ENCODE results near the gene ABCG5.

The ABCG5 gene

DNA sequence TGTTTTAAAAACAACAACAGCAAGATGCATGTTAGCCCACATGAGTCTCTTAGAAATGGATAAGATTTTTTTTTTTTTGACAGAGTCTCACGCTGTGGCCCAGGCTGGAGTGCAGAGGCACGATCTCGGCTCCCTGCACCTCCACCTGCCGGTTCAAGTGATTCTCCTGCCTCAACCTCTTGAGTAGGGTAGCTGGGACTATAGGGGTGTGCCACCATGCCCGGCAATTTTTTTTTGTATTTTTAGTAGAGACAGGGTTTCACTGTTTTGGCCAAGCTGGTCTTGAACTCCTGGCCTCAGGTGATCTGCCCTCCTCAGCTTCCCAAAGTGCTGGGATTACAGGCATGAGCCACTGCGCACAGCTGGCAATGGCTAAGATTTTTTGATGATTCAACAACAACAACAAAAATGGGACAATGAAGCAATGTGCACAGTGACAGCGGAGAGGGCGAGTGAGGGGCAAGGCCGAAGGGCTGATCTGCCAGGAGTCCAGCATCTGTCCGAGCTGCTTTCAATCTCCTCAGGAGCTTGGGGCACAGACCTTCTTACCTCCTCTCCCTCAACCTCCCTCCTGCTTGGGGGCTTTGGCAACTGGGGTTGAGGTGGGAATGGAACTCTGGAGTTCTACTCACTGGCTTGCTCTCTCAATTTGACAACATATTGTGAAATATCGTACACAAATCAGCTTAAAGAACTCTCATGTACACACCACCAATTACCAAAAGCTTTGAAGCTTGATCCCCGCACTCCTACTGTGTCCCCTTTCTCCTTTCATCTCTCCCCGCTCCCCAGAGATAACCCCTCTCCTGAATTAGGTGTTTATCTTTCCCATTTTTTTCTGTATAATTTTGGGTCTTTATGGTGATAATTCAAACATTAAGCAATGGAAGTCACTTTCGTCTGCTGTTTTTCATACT is 3.6 kb upstream of the ABCG5 start:
- DNase-seq: no peak

DNA sequence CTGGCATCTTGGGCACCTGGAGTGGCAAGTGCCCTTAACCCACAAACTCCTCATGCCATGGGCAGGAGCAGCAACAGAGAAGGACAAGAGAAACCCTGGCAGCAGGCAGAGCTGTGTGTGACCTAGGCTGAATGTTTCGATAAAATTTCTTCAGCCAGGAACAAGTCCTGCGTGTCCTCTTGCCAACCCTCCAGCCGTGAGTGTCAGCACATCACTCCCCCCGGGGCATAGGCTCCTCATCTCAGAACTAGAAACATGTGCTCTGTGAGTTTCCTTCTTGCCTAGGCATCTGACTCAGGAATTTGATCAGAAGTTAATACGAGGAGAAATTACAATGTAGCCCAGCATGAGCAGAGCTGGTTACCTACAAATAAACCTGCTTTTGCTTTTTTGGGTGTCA is 2.3 kb upstream of the ABCG5 start:
- no peak for DNase-seq

DNA sequence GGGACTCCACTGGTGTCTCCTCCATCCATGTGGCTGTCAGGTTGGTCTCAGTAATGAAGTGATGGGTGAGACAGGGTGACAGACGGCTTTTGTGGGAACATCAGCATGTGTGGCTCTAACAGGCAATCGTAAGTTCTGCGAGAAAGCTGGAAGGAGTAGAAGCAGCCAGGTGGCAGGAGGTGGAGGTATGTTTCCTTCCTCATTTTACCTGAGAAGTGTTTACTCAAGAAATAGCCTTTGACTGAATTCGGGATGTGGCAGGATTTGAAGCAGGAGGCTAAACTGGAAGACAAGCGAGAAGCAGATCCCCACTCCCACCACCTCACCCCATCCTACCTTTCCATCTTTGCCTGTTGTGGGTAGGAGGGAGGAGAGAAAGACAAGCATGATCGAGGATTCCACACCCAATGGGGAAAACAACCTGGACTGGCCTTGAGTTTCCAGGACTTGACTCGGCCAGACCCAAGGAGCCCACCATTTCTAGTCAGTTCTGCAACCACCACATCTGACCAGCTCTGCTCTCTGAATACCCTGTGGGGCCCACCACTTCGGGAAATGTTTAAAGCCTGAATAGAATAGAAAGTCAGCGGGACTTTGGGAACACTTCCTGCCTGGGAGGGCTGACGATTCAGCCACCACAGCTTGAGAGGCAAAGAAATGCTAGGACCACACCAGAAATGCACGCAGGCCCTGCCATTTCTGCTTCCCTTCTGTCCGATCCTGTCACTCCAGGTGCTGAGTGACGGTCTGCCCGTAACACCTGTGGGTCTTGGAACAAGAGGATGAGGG is 1.3 kb upstream of the ABCG5 start:
- no peak for DNase-seq

DNA sequence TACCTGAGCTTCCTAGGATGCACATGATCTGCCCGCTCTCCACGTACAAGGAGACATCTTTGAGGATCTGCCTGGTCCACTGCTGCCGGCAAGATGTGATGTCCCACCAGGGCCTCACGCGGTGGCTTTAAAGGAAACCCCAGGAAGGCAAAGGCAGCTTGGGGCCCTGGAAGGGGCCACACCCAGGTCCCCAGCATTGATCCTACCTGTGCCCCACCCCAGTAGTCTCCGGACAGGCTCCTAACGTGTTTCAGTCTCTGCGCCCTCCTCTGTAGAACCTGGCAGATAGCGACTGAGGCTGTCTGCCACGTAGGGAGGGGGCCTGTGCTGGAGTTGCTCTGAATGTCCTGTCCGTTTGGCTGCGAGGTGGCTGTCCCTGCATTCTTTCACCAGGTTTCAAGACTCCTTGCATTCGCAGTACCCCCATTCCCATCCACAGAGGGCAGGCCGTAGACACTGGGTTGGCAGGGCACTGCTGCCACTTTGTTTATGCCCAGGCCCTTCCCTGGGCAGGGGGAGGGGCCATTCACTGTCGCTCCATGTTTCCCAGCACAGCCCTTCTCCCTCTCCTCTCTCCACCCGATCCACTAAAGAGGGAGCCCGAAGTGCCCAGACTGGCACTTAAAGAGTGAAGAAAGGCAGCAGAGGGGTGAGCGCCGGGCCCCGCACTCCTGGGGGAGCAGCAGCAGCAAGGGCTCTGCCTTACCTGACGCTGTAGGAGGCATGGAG is 644 bp downstream of the ABCG5 start:
- no peak for DNase-seq

DNA sequence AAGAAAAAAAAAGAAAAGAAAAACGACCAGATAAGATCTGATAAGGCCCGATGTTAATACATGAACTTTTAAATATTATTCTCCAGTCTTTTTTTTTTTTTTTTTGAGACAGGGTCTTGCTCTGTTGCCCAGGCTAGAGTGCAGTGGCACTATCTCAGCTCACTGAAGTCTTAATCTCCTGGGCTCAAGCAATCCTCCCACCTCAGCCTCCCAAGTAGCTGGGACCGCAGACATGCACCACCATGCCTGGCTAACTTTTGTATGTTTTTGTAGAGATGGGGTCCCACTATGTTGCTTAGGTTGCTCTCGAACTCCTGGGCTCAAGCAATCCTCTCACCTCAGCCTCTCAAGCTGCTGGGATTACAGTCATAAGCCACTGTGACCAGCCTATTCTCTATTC is 1.6 kb downstream of the ABCG5 start:
- DNase-seq: no peak

DNA sequence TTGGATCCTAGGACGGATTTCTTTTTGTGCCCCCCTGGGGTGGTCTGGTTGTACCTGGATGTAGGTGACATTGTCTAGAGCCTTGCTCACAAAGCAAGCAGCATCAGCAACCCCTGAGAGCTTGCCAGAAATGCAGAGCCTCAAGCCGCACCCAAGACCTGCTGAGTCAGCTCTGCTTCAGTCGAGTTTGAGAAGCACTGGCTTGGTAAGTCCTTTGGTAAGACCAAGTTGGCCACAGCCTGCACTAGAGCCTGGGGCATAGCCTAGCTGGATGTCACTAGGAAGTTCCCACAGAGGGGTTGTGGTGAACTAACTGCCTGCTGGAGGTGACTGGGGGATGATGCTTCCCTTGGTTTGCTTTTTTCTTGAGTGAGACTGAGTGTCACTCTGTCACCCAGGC is 6.2 kb downstream of the ABCG5 start:
- no peak for DNase-seq

DNA sequence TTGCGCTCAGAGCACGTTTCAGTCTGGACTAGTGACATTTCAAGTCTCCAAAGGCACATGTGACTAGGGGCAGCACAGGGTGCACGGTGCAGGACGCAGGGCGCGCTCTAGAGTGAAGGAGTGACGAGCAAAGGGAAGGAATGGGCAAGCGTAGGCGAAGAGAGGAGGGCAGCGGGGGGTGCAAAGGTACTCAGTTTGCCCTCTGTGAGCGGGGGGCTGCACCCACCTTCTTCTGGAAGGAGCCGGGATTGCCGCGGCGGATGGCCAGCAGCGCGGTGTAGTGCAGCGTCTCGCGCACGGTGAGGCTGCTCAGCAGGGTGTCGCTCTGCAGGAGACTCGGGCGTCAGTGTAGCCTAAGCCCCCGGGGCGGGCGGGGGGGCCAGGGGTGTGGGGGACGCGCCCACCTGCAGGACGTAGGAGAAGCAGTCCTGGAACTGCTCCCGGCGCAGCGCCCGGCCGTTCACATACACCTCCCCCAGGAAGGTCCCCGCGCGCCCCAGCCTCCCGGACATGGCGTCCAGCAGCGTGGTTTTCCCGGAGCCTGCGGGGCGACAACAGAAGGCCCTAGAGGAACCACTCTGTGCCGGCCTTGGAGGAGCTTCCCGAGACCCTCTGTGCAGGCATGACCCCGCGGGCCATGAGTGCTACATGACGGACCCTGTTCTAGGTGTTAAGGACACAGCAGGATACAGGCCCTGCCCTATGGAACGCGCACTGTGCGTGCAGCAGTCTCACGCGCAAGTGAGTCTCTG is 6.9 kb downstream of the ABCG5 start:
- no peak for DNase-seq

DNA sequence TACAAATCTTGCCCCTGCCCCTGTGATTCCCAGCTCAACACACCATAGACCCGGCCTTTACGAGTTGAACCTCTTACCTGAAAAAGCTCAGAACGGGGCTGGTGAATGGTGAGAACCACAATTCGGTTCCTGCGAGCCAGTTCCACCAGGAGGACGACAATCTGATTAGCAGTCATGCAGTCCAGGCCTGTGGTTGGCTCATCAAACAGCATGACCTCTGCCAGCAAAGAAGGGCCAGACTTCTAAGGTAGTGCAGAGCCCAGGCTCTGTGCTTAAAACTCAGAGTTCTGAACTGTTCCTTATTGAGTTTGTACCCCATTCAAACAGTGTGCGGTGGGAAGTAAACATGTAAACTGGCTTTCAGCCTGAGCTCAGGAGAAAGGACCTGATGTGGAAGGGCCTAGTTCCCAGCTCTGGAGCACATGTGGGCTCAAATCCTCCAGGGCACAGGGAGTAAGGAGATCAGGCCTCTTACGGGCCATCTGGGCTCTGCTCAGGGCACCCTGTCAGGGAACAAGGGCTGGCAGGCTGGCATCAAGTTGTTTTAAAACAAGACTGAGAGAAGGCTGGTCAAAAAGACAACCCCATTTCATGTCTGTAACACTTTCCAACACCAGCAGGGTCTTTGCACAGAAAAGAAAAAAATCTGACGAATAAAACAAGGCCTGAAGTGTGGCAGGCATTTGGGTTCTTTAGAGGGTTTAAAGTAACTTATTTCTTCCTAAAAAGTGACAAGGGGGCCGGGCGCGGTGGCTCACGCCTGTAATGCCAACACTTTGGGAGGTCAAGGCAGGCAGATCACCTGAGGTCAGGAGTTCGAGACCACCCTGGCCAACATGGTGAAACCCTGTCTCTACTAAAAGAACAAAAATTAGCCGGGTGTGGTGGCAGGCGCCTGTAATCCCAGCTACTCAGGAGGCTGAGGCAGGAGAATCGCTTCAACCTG is 12.1 kb downstream of the ABCG5 start:
- no peak for DNase-seq

DNA sequence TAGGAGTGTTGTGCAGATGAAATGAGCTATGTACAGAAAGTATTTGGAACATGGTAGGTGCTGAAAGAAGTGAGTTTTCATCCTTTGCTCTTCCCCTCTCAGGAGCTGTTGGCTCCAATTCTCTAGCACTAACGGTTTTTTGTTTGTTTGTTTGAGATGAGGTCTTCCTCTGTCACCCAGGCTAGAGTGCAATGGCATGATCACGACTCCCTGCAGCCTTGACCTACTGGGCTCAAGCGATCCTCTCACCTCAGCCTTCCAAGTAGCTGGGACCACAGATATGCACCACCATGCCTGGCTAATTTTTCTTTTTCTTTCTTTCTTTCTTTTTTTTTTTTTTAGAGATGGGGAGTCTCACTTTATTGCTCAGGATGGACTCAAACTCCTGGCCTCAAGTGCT is 12.8 kb downstream of the ABCG5 start:
- DNase-seq: no peak

DNA sequence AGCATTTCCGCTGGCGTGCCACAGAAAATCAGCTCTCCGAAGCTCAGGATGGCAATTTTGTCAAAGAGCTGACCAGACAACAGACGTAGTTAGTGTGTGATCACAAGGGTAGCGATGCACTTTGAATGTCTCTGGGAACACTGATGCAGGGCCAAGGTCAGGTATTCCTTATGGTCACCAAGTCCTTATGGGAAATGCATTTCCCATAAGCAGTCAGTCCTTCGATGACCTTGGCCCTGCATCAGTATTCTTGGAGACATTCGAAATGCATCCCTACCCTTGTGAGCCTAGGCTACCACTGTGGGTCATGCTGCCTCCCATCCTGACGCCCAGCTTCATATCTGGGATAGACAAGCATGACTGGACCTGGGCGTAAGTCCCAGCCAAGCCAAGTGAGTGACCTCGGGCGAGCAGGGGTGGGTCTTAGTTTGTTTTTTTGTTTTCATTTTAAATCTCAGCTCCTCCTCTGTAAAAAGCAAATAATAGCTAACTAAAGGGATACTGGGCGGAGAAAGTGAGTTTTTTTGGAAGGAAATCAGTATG is 13.6 kb downstream of the ABCG5 start:
- no peak for DNase-seq

DNA sequence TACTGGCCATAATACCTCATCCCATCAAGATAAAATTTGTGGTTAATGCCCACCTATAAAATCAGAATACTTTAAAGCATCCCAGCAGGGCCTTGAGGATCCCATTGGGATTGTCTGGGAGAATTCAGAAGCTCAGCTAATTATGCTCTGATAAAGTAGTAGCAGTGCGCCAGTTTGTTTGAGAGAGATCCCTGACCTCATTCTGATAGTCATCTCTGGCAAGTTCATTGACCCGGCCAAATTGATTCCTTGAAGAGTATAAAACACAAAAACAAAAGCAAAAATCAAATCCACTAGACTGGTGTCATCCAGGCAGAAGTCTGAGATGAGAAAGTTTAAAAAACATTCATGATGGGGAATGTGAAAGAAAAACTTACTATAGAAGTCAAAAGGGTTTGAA is 14.1 kb downstream of the ABCG5 start:
- DNase-seq: no peak

DNA sequence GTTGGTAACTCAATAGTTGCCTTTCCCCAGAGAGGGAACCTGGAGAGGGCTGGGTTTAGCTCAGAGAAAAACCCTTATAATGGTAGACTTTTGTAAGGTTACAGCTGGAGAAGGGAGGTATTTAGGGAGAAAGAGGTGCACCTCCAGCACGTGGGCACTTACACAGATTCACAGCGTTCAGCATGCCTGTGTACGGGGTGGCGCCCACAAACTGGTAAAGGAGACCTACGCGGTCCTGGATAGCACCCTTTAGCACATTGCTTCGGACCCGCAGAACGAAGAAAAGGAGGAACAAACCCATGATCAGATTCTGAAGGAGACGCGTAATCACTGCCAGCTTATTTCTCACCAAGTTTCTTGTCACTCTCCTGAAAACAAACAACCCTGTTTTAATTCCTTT is 14.9 kb downstream of the ABCG5 start:
- no peak for DNase-seq

DNA sequence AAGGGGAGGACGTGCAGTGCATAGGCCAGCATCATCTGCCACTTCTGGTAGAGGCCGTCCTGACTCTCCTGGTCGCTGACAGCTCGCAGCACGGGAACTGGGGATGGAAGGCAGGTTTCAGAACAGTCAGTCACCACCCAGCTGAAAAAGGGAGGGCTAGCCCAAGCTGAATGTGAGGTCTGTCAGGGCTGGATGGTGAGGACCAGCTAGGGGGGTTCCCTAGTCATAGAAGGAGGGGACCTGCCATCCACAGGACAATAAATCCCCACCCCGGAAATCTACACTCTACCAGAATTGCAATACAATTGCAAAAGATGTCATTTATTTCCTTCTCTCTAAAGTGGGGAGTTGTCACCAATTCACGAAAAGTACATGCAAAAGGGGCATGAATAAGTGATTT is 15.8 kb downstream of the ABCG5 start:
- no peak for DNase-seq

DNA sequence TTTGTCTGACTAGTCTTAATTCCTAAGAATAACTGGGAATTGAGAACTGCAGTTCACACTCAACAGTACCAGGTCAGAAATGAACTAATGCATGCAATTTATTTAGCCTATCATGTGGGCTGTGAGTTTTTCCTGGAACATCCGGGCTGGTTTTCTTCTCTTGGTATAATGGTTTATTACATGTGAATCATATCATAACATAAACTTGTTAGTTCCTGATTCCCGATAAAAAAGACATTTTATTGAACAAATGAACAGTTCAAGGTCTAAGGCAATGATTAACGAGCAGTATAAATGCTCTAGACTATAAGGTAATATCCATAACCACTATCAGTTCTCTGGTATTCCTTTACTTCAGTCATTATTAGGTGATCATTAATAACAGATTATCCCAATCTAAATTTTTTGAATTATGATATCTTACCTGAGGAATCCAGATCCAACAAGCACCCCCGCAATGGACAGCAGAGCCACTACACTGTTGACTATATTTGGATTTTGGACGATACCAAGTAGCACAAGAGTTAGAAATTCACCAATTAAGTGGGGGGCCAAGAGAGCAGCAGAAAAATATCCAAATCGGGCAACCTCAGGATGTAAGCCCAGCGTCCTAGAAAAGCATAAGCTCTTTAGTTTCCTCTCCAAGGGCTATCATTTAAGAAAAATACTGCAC is 19.0 kb downstream of the ABCG5 start:
- no peak for DNase-seq

DNA sequence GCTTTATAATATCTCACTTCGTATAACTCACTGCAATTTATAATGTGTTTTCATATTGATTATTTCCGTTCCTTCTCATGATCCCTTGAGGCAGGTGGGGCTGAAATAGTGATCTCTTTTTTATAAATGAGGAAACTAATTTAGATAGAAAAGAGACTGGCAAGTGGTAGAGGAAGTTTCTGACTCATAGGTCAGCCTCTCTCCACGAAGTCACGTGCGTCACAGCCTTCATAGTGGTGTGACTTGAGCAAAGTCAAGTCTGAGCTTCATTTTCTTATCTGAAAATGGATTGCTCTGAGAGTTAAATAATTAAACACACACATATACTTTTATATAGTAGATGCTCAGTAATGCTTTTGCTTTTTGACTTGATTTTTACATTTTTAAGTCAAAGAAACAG is 19.9 kb downstream of the ABCG5 start:
- DNase-seq: no peak

DNA sequence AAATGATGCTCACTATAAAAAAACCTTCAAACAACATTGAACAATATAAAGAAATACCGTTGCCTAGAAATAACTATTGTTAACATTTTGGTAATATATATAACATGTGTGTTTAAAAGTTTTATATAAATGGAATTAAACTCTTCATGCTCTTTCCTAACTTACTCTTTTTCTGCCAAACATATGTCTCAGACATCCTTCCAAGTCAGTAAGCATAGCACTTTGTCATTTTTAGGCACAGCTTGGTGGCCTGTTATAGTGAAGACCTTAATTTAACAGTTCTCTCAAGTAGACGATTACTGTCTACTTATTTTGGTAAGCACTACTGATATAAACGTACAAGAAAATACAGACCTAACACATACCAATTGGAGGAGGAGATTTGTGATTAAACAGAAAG is 23.9 kb downstream of the ABCG5 start:
- no peak for DNase-seq

DNA sequence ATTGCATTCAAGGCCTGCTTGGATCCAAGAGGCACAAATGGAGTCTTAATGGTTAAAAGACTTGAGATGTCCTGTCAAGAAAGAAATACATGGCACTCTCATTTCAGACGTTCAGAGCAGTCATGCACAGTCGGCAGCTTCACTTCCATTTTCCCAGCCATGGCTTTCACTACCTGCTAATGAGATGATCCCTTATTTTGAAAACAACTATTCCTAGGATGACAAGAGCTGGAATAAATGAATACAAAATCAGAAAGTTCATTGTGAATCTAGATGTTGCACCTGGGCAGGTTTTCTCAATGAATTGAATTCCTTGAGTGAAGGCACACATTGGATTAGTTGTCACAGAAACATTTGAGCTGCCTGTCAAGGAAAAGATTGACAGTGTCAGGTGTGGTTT is 25.7 kb downstream of the ABCG5 start:
- no peak for DNase-seq

DNA sequence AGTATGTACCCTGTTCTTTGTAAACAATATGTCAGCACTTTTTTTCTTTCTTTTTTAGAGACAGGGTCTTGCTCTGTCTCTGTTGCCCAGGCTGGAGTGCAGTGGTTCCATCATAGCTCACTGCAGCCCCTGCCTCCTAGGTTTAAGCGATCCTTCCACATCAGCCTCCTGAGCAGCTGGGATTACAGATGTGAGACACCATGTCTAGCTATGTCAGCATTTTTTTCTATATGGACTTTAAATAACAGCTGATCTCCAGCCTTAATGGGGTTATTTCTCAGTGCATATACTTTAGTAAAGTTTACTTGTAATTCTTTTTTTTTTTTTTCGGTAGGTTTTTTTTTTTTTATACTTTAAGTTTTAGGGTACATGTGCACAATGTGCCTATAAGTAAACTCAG is 26.6 kb downstream of the ABCG5 start:
- no peak for DNase-seq

DNA sequence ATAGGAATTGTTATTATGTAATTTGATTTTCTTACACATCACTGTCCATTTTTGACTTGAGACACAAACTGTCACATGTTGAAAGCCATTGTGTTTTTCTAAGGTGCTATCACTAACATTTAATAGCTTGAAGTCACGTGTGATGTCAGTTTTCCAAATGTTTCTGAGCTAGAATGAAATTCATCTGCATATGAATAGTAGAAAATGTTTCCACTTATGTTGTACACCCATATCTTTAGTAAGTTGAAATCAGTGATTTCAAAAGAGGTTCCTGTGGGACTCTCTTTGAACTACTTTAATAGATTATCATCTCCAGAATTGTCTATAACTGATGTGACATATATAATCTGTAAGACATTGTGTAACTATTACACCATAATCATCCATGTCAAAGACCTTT is 27.8 kb downstream of the ABCG5 start:
- DNase-seq: no peak

DNA sequence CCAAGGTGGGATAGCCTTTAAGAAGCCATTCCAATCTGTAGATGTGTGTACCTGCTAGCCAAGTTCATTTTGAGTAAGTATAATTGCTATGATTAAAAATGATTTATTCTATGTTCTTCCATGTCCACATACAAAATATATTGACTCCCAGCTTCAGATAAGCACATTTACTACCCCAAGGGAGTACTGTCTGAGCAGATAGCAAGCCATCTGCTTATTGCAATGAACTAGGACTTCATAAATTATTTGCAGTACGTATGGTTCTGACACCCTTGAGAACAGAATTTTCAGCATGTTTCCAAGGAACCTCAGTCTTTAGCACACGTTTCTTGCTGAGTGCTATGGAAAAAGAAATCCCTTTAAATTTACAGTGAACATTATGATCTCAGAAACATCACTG is 28.2 kb downstream of the ABCG5 start:
- no peak for DNase-seq

DNA sequence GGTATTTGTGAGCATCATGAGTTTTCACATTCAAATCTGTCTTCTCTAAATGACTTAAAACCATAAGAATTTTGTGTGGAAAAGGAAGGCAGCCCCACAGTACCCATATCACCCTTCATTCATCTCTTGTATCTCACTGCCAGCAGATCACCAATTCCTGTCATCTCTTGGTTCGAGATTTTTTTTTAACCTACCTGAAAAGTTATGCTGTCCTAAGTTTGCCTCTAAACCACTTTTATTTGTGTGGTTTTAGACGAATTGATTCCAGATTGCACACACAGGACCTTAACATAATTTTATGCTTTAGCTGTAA is 32.0 kb downstream of the ABCG5 start:
- no peak for DNase-seq
